ENCODE results near the gene CELF4. TPM values are rescaled to one million over a fixed set of nuclear protein-coding genes. Genes with fewer than 3 reads are reported as not detected.

Gene CELF4
- total and polyA plus RNA-seq, 2 donors (not counting 3 experiments of a cell fraction or from before 2014, with no cell fraction given): not detected

GRCh38 chr18:37452015-37452414 lies 113.6 kb downstream of the CELF4 start:
- H3K4me1 ChIP-seq (ENCODE audit: control insufficient read depth, extremely low read depth, insufficient read depth, low read length): no peaks in the 10 kb centered on the region
- CTCF ChIA-PET: no interaction called here
- TF ChIP-seq JUN (IDR thresholded peaks at IDR 0.05; ENCODE audit: borderline replicate concordance, insufficient read depth, insufficient read length, low read depth) (no peak), POLR2A (IDR thresholded peaks at IDR 0.05; ENCODE audit: low read depth, low read length) (no peak), FOS (IDR thresholded peaks at IDR 0.05; ENCODE audit: borderline replicate concordance, insufficient read depth, low read length) (no peak), POLR2AphosphoS5 (IDR thresholded peaks at IDR 0.05; ENCODE audit: insufficient read depth, low read depth, low read length) (no peak), MAX (IDR thresholded peaks at IDR 0.05; ENCODE audit: insufficient read depth, insufficient read length) (no peak), MYC (IDR thresholded peaks at IDR 0.05; ENCODE audit: low read depth, low read length) (no peak), CTCF (IDR thresholded peaks at IDR 0.05; ENCODE audit: extremely low read depth in 1 of 2, insufficient read depth in 1 of 2, low read depth in 1 of 2, low read length in 2 of 2) (no peak), GATA2 (IDR thresholded peaks at IDR 0.05; ENCODE audit: insufficient read depth, insufficient read length, low read depth, low read length) (no peak), EZH2 (IDR thresholded peaks at IDR 0.05; ENCODE audit: borderline replicate concordance, low read depth, low read length, severe bottlenecking) (no peak)
- H2AFZ ChIP-seq (ENCODE audit: low read depth, low read length): no peak overlapping the region
- intact Hi-C loops (cut with micrococcal nuclease): no loop called here
- no peaks in the 10 kb centered on the region for H3K27me3 ChIP-seq (ENCODE audit: control insufficient read depth in 2 of 2, insufficient read depth in 2 of 2, low read length in 2 of 2)
- BruUV-seq (replicated peaks): no TSS peak
- FAIRE-seq (no peak), DNase-seq (ENCODE audit: low read depth, low spot score) (no peak)
- no peak overlapping the region for H3K27ac ChIP-seq (ENCODE audit: insufficient read depth, low read depth, low read length)
- POLR2A ChIA-PET: no interaction called here
- H3K4me2 ChIP-seq (ENCODE audit: insufficient read depth, low read length): no peak overlapping the region
- no peak overlapping the region for H3K4me3 ChIP-seq (replicated peaks in 1 of 3; ENCODE audit: insufficient read depth in 1 of 3, low read depth in 1 of 3, low read length in 3 of 3)
- no peaks in the 10 kb centered on the region for H3K9me1 ChIP-seq (replicated peaks; ENCODE audit: control insufficient read depth, extremely low read depth, insufficient read depth, low read length)
- no peaks in the 10 kb centered on the region for H3K36me3 ChIP-seq (ENCODE audit: control insufficient read depth in 2 of 2, extremely low read depth in 1 of 2, insufficient read depth in 2 of 2, low read length in 2 of 2)
- dilution Hi-C loops (cut with MboI; ENCODE audit: extremely low pct_ligation_motif_present, low sequenced_read_pairs): no loop called here
- no peaks in the 10 kb centered on the region for H4K20me1 ChIP-seq (replicated peaks; ENCODE audit: control insufficient read depth, extremely low read depth, insufficient read depth, low read length)
- no peaks in the 10 kb centered on the region for H3K9me3 ChIP-seq (replicated peaks; ENCODE audit: control insufficient read depth, insufficient read depth, low read length)
- no peaks in the 10 kb centered on the region for H3K79me2 ChIP-seq (ENCODE audit: control insufficient read depth, insufficient read depth, low read length)
- no peak overlapping the region for H3K9ac ChIP-seq (replicated peaks; ENCODE audit: extremely low read depth, insufficient read depth, low read length)
